SH-SY5Y (cell line): Measurements from ENCODE around the gene TMEM235.

Experiments
- GATA2 ChIP-seq: IDR thresholded peaks from 2 replicates; pipeline ENCODE4 v1.6.1; 2011; ENCODE audit warnings: mild to moderate bottlenecking, low read depth, low read length
- GATA3 ChIP-seq: IDR thresholded peaks from 2 replicates; pipeline ENCODE4 v1.6.1; 2011; ENCODE audit warnings: low read depth, mild to moderate bottlenecking, low read length, moderate library complexity

DNA sequence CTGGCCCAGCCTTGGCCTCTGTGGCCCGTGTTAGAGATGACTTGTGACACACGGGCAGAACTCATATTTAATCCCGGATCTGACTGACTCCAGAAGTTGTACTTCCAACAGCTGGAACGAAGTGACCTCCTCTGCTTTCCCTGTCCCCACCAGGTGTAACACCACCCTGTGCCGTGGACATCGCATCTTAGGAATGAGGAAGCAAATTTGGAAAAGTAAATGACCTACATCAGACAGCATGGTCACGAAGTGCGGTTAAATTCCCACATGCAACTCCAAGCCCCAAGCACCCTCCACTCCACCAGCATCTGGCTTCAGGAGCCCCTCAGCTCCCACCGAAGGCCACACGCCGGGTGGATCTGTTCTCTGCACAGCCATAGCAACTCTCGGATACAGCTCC, 47.5 kb upstream of the TMEM235 start:
- TF ChIP-seq GATA3 (no peak), GATA2 (no peak)
